ENCODE measurements around the gene PDXK.
A peak's percentile ranks its signal among the peaks of the same experiment; 100 is the strongest.

Gene PDXK

GRCh38 chr21:43750339-43751033 lies 31.6 kb downstream of the PDXK start:
- no peak overlapping the region for H3K4me3 ChIP-seq (ENCODE audit: insufficient read depth in 1 of 2, low read depth in 1 of 2, low read length in 2 of 2)
- no peak for DNase-seq
- H3K79me1 ChIP-seq (replicated peaks; ENCODE audit: low read length, poor library complexity, severe bottlenecking): peaks cover 28% of the 10 kb centered on the region
- no peaks in the 10 kb centered on the region for H3K9me3 ChIP-seq (ENCODE audit: control insufficient read depth, low read length)
- no peak overlapping the region for H3K23ac ChIP-seq (ENCODE audit: low read length in 2 of 2)
- H3K36me3 ChIP-seq (ENCODE audit: control insufficient read depth in 1 of 2, insufficient read depth in 2 of 2, low read depth in 1 of 2, low read length in 2 of 2): peaks cover 89 to 95% of the 10 kb centered on the region in 2 experiments
- H3K27ac ChIP-seq (ENCODE audit: low read length, poor library complexity, severe bottlenecking): no peak overlapping the region
- H2BK12ac ChIP-seq (ENCODE audit: low read length in 2 of 2): no peak overlapping the region
- H2BK5ac ChIP-seq (ENCODE audit: low read depth, low read length, poor library complexity, severe bottlenecking): no peak overlapping the region
- no peak overlapping the region for H3K4me2 ChIP-seq (ENCODE audit: low read length, poor library complexity, severe bottlenecking)
- H3K18ac ChIP-seq (ENCODE audit: low read depth in 1 of 2, low read length in 2 of 2): no peak overlapping the region
- no peak overlapping the region for H2AK5ac ChIP-seq (ENCODE audit: low read length, severe bottlenecking)
- H2AFZ ChIP-seq (ENCODE audit: low read depth, low read length): no peak overlapping the region
- no peak overlapping the region for H2BK15ac ChIP-seq (ENCODE audit: low read depth, poor library complexity, severe bottlenecking)
- no peak overlapping the region for H3K4ac ChIP-seq (ENCODE audit: low read depth in 1 of 2, low read length in 2 of 2)
- no peak overlapping the region for H2BK120ac ChIP-seq (ENCODE audit: low read depth, low read length)
- H4K8ac ChIP-seq (ENCODE audit: low read length): no peak overlapping the region
- no peaks in the 10 kb centered on the region for H3K27me3 ChIP-seq (ENCODE audit: control insufficient read depth in 1 of 2, insufficient read depth in 1 of 2, low read length in 2 of 2)
- no peak overlapping the region for H3K14ac ChIP-seq (ENCODE audit: low read length in 2 of 2)
- H4K91ac ChIP-seq (ENCODE audit: low read length): no peak overlapping the region
- 87% methylated on average over 28 of the region's 28 CpGs for WGBS
- peaks cover 5% of the 10 kb centered on the region for H3K4me1 ChIP-seq (ENCODE audit: control insufficient read depth, insufficient read depth, low read depth, low read length)
- H3K9ac ChIP-seq (ENCODE audit: low read length): no peak overlapping the region

GRCh38 chr21:43751955-43752591 lies 33.1 kb downstream of the PDXK start:
- Histone ChIP-seq H3K23ac (ENCODE audit: low read length in 2 of 2) (no peak overlapping the region), H2BK12ac (ENCODE audit: low read length in 2 of 2) (no peak overlapping the region), H2BK5ac (ENCODE audit: low read depth, low read length, poor library complexity, severe bottlenecking) (no peak overlapping the region), H2AK5ac (ENCODE audit: low read length, severe bottlenecking) (no peak overlapping the region), H3K79me1 (replicated peaks; ENCODE audit: low read length, poor library complexity, severe bottlenecking) (peaks cover 28% of the 10 kb centered on the region), H3K9ac (ENCODE audit: low read length) (no peak overlapping the region), H2BK120ac (ENCODE audit: low read depth, low read length) (no peak overlapping the region), H3K4me1 (ENCODE audit: control insufficient read depth, insufficient read depth, low read depth, low read length) (peaks cover 6% of the 10 kb centered on the region), H2BK15ac (ENCODE audit: low read depth, poor library complexity, severe bottlenecking) (no peak overlapping the region), H3K36me3 (ENCODE audit: control insufficient read depth in 1 of 2, insufficient read depth in 2 of 2, low read depth in 1 of 2, low read length in 2 of 2) (peaks cover 89 to 98% of the 10 kb centered on the region in 2 experiments), H3K4ac (ENCODE audit: low read depth in 1 of 2, low read length in 2 of 2) (no peak overlapping the region), H2AFZ (ENCODE audit: low read depth, low read length) (no peak overlapping the region), H3K4me3 (ENCODE audit: insufficient read depth in 1 of 2, low read depth in 1 of 2, low read length in 2 of 2) (no peak overlapping the region), H3K27me3 (ENCODE audit: control insufficient read depth in 1 of 2, insufficient read depth in 1 of 2, low read length in 2 of 2) (no peaks in the 10 kb centered on the region), H4K91ac (ENCODE audit: low read length) (peak overlapping the region; percentile 54), H3K27ac (ENCODE audit: low read length, poor library complexity, severe bottlenecking) (no peak overlapping the region), H4K8ac (ENCODE audit: low read length) (no peak overlapping the region), H3K14ac (ENCODE audit: low read length in 2 of 2) (no peak overlapping the region), H3K18ac (ENCODE audit: low read depth in 1 of 2, low read length in 2 of 2) (no peak overlapping the region), H3K9me3 (ENCODE audit: control insufficient read depth, low read length) (no peaks in the 10 kb centered on the region), H3K4me2 (ENCODE audit: low read length, poor library complexity, severe bottlenecking) (no peak overlapping the region)
- DNase-seq: no peak
- 95% methylated on average over 28 of the region's 31 CpGs for WGBS

GRCh38 chr21:43752758-43753438 lies 34.0 kb downstream of the PDXK start:
- Histone ChIP-seq H3K4me1 (ENCODE audit: control insufficient read depth, insufficient read depth, low read depth, low read length) (peaks cover 11% of the 10 kb centered on the region), H2AFZ (ENCODE audit: low read depth, low read length) (no peak overlapping the region), H4K8ac (ENCODE audit: low read length) (no peak overlapping the region), H3K23ac (ENCODE audit: low read length in 2 of 2) (no peak overlapping the region), H2BK5ac (ENCODE audit: low read depth, low read length, poor library complexity, severe bottlenecking) (no peak overlapping the region), H2BK12ac (ENCODE audit: low read length in 2 of 2) (no peak overlapping the region), H2BK120ac (ENCODE audit: low read depth, low read length) (no peak overlapping the region), H3K14ac (ENCODE audit: low read length in 2 of 2) (no peak overlapping the region), H3K27me3 (ENCODE audit: control insufficient read depth in 1 of 2, insufficient read depth in 1 of 2, low read length in 2 of 2) (no peaks in the 10 kb centered on the region), H3K79me1 (replicated peaks; ENCODE audit: low read length, poor library complexity, severe bottlenecking) (peaks cover 25% of the 10 kb centered on the region), H4K91ac (ENCODE audit: low read length) (no peak overlapping the region), H3K36me3 (ENCODE audit: control insufficient read depth in 1 of 2, insufficient read depth in 2 of 2, low read depth in 1 of 2, low read length in 2 of 2) (peaks cover 85 to 98% of the 10 kb centered on the region in 2 experiments), H3K9ac (ENCODE audit: low read length) (no peak overlapping the region), H3K4me3 (ENCODE audit: insufficient read depth in 1 of 2, low read depth in 1 of 2, low read length in 2 of 2) (no peak overlapping the region), H3K18ac (ENCODE audit: low read depth in 1 of 2, low read length in 2 of 2) (no peak overlapping the region), H2AK5ac (ENCODE audit: low read length, severe bottlenecking) (no peak overlapping the region), H3K9me3 (ENCODE audit: control insufficient read depth, low read length) (no peaks in the 10 kb centered on the region), H3K27ac (ENCODE audit: low read length, poor library complexity, severe bottlenecking) (no peak overlapping the region), H2BK15ac (ENCODE audit: low read depth, poor library complexity, severe bottlenecking) (no peak overlapping the region), H3K4ac (ENCODE audit: low read depth in 1 of 2, low read length in 2 of 2) (no peak overlapping the region), H3K4me2 (ENCODE audit: low read length, poor library complexity, severe bottlenecking) (no peak overlapping the region)
- DNase-seq: no peak
- 97% methylated on average over 28 of the region's 28 CpGs for WGBS

- no peak overlapping the region for H2BK5ac ChIP-seq (ENCODE audit: low read depth, low read length, poor library complexity, severe bottlenecking)
- WGBS: 98% methylated on average over 15 of the region's 16 CpGs
- no peak overlapping the region for H3K23ac ChIP-seq (ENCODE audit: low read length in 2 of 2)
- no peak overlapping the region for H4K8ac ChIP-seq (ENCODE audit: low read length)
- no peak overlapping the region for H3K18ac ChIP-seq (ENCODE audit: low read depth in 1 of 2, low read length in 2 of 2)
- no peak overlapping the region for H3K9ac ChIP-seq (ENCODE audit: low read length)
- H3K9me3 ChIP-seq (ENCODE audit: control insufficient read depth, low read length): no peaks in the 10 kb centered on the region
- H3K27ac ChIP-seq (ENCODE audit: low read length, poor library complexity, severe bottlenecking): no peak overlapping the region
- DNase-seq: no peak
- H2BK15ac ChIP-seq (ENCODE audit: low read depth, poor library complexity, severe bottlenecking): no peak overlapping the region
- H3K27me3 ChIP-seq (ENCODE audit: control insufficient read depth in 1 of 2, insufficient read depth in 1 of 2, low read length in 2 of 2): no peaks in the 10 kb centered on the region
- peaks cover 82 to 94% of the 10 kb centered on the region in 2 experiments for H3K36me3 ChIP-seq (ENCODE audit: control insufficient read depth in 1 of 2, insufficient read depth in 2 of 2, low read depth in 1 of 2, low read length in 2 of 2)
- H4K91ac ChIP-seq (ENCODE audit: low read length): no peak overlapping the region
- H3K4ac ChIP-seq (ENCODE audit: low read depth in 1 of 2, low read length in 2 of 2): no peak overlapping the region
- no peak overlapping the region for H3K14ac ChIP-seq (ENCODE audit: low read length in 2 of 2)
- no peak overlapping the region for H2BK12ac ChIP-seq (ENCODE audit: low read length in 2 of 2)
- no peak overlapping the region for H2AFZ ChIP-seq (ENCODE audit: low read depth, low read length)
- H2AK5ac ChIP-seq (ENCODE audit: low read length, severe bottlenecking): no peak overlapping the region
- peaks cover 15% of the 10 kb centered on the region for H3K4me1 ChIP-seq (ENCODE audit: control insufficient read depth, insufficient read depth, low read depth, low read length)
- no peak overlapping the region for H2BK120ac ChIP-seq (ENCODE audit: low read depth, low read length)
- H3K79me1 ChIP-seq (replicated peaks; ENCODE audit: low read length, poor library complexity, severe bottlenecking): peaks cover 25% of the 10 kb centered on the region
- no peak overlapping the region for H3K4me3 ChIP-seq (ENCODE audit: insufficient read depth in 1 of 2, low read depth in 1 of 2, low read length in 2 of 2)
- H3K4me2 ChIP-seq (ENCODE audit: low read length, poor library complexity, severe bottlenecking): no peak overlapping the region
Observed at GRCh38 chr21:43753439-43753799, 34.5 kb downstream of the PDXK start.
